ENCODE results near the gene CFAP100.

Gene CFAP100

GRCh38 chr3:126406389-126407296 lies 11.9 kb downstream of the CFAP100 start:
- Histone ChIP-seq H3K18ac (ENCODE audit: low read length) (peak overlapping the region; percentile 77), H2BK5ac (ENCODE audit: low read length) (peak overlapping the region; percentile 22), H3K9me3 (replicated peaks in 1 of 2; ENCODE audit: control insufficient read depth in 2 of 2, insufficient read depth in 1 of 2, low read depth in 1 of 2, low read length in 2 of 2) (peaks cover 0 to 2% of the 10 kb centered on the region in 2 donors), H3K4ac (ENCODE audit: low read length) (no peak overlapping the region), H2AK5ac (ENCODE audit: low read depth, low read length) (peak overlapping the region; percentile 20), H2BK15ac (ENCODE audit: low read length) (no peak overlapping the region), H3K14ac (ENCODE audit: low read length) (no peak overlapping the region), H3K23ac (ENCODE audit: low read depth, low read length, poor library complexity) (no peak overlapping the region), H3K27ac (replicated peaks; ENCODE audit: low read length) (no peak overlapping the region), H2BK12ac (ENCODE audit: low read length) (no peak overlapping the region), H3K4me2 (ENCODE audit: insufficient read depth, low read length, poor library complexity, severe bottlenecking) (no peak overlapping the region), H3K27me3 (ENCODE audit: control insufficient read depth in 3 of 3, insufficient read depth in 3 of 3, low read depth in 1 of 3, low read length in 3 of 3) (peaks cover 0 to 8% (median 0%) of the 10 kb centered on the region in 3 experiments), H3K4me1 (ENCODE audit: control insufficient read depth in 2 of 2, insufficient read depth in 1 of 2, low read depth in 1 of 2, low read length in 2 of 2) (peaks cover 0 to 9% of the 10 kb centered on the region in 2 donors), H3K79me1 (ENCODE audit: low read depth, low read length) (peaks cover 3% of the 10 kb centered on the region), H2AFZ (ENCODE audit: low read length) (no peak overlapping the region), H4K8ac (ENCODE audit: low read depth, low read length) (no peak overlapping the region), H3K4me3 (ENCODE audit: low read length in 2 of 2) (no peak overlapping the region), H3K36me3 (replicated peaks in 1 of 2; ENCODE audit: control insufficient read depth in 2 of 2, insufficient read depth in 2 of 2, low read length in 2 of 2) (no peaks in the 10 kb centered on the region), H4K91ac (ENCODE audit: low read depth, low read length, poor library complexity) (no peak overlapping the region), H2BK120ac (ENCODE audit: low read depth, low read length) (no peak overlapping the region), H3K9ac (ENCODE audit: low read depth, low read length, poor library complexity) (peak overlapping the region; percentile 34)
- DNase-seq (ENCODE audit: low spot score) = no peak
- WGBS, 2 donors (ENCODE audit: extremely low coverage in 2 of 2, insufficient read length in 2 of 2, insufficient replicate concordance in 1 of 2) = no CpG with 5 or more reads among the region's 15 CpGs

DNA sequence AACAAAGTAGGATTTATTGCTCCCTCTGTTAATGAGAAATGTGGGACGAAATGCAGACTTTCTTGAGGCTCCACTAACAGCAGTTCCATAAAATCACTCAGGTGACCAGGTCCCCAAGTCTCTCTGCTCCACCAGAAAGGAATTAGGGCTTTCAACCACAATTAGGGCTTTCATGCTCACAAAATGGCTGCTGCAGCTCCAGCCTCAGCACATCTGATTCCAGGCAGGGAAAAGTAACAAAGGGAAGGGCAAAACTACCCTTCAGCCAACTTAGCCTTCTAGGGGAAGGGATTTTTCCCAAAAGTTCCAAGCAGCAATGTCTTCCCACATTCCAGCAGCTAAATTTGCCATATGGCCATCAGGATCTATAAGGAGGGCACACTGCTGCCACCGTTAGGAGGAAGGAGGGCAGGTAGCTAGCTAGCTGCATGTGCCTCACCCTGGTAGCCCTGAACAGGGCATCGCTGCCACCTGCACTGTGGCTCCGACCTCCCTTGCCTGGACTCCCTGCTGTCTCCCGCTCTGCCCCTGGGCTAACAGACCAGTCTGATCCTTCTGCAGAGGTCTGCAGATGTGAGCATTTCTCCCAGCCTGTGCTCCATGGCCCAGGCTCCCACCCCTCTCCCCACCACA lies 12.8 kb downstream of the CFAP100 start:
- H2AK5ac ChIP-seq (ENCODE audit: low read depth, low read length) = peak overlapping the region; percentile 85

GRCh38 chr3:126408099-126408498 lies 13.4 kb downstream of the CFAP100 start:
- Histone ChIP-seq H3K4ac (ENCODE audit: low read length) (no peak overlapping the region), H3K9ac (ENCODE audit: low read depth, low read length, poor library complexity) (no peak overlapping the region)

More for the DNA sequence above, 12.8 kb downstream of the CFAP100 start:
- no peak overlapping the region for H4K8ac ChIP-seq (ENCODE audit: low read depth, low read length)
- no CpG with 5 or more reads among the region's 5 CpGs for WGBS, 2 donors (ENCODE audit: extremely low coverage in 2 of 2, insufficient read length in 2 of 2, insufficient replicate concordance in 1 of 2)
- H2BK15ac ChIP-seq (ENCODE audit: low read length) = peak overlapping the region; percentile 33
- peaks cover 0 to 6% (median 0%) of the 10 kb centered on the region in 3 experiments for H3K27me3 ChIP-seq (ENCODE audit: control insufficient read depth in 3 of 3, insufficient read depth in 3 of 3, low read depth in 1 of 3, low read length in 3 of 3)
- DNase-seq (ENCODE audit: low spot score) = no peak
- peak overlapping the region; percentile 21 for H3K18ac ChIP-seq (ENCODE audit: low read length)
- H3K14ac ChIP-seq (ENCODE audit: low read length) = no peak overlapping the region
- no peak overlapping the region for H3K4me3 ChIP-seq (ENCODE audit: low read length in 2 of 2)
- H2BK12ac ChIP-seq (ENCODE audit: low read length) = no peak overlapping the region
- H3K9me3 ChIP-seq (replicated peaks in 1 of 2; ENCODE audit: control insufficient read depth in 2 of 2, insufficient read depth in 1 of 2, low read depth in 1 of 2, low read length in 2 of 2) = peaks cover 0 to 2% of the 10 kb centered on the region in 2 donors
- H4K91ac ChIP-seq (ENCODE audit: low read depth, low read length, poor library complexity) = no peak overlapping the region
- no peak overlapping the region for H3K27ac ChIP-seq (replicated peaks; ENCODE audit: low read length)
- H3K9ac ChIP-seq (ENCODE audit: low read depth, low read length, poor library complexity) = no peak overlapping the region
- peak overlapping the region; percentile 53 for H3K23ac ChIP-seq (ENCODE audit: low read depth, low read length, poor library complexity)
- peaks cover 3% of the 10 kb centered on the region for H3K79me1 ChIP-seq (ENCODE audit: low read depth, low read length)
- H2BK5ac ChIP-seq (ENCODE audit: low read length) = peak overlapping the region; percentile 40
- no peak overlapping the region for H3K4ac ChIP-seq (ENCODE audit: low read length)
- H2AFZ ChIP-seq (ENCODE audit: low read length) = no peak overlapping the region
- H3K36me3 ChIP-seq (replicated peaks in 1 of 2; ENCODE audit: control insufficient read depth in 2 of 2, insufficient read depth in 2 of 2, low read length in 2 of 2) = no peaks in the 10 kb centered on the region
- H3K4me2 ChIP-seq (ENCODE audit: insufficient read depth, low read length, poor library complexity, severe bottlenecking) = no peak overlapping the region
- peaks cover 0 to 3% of the 10 kb centered on the region in 2 donors for H3K4me1 ChIP-seq (ENCODE audit: control insufficient read depth in 2 of 2, insufficient read depth in 1 of 2, low read depth in 1 of 2, low read length in 2 of 2)
- H2BK120ac ChIP-seq (ENCODE audit: low read depth, low read length) = no peak overlapping the region

More at GRCh38 chr3:126408099-126408498, 13.4 kb downstream of the CFAP100 start:
- no CpG with 5 or more reads among the region's 5 CpGs for WGBS, 2 donors (ENCODE audit: extremely low coverage in 2 of 2, insufficient read length in 2 of 2, insufficient replicate concordance in 1 of 2)
- Histone ChIP-seq H2BK15ac (ENCODE audit: low read length) (peak overlapping the region; percentile 33), H2BK120ac (ENCODE audit: low read depth, low read length) (no peak overlapping the region), H4K91ac (ENCODE audit: low read depth, low read length, poor library complexity) (no peak overlapping the region), H3K36me3 (replicated peaks in 1 of 2; ENCODE audit: control insufficient read depth in 2 of 2, insufficient read depth in 2 of 2, low read length in 2 of 2) (no peaks in the 10 kb centered on the region), H3K4me2 (ENCODE audit: insufficient read depth, low read length, poor library complexity, severe bottlenecking) (no peak overlapping the region), H3K23ac (ENCODE audit: low read depth, low read length, poor library complexity) (no peak overlapping the region), H3K27ac (replicated peaks; ENCODE audit: low read length) (no peak overlapping the region), H2BK5ac (ENCODE audit: low read length) (no peak overlapping the region), H2AK5ac (ENCODE audit: low read depth, low read length) (no peak overlapping the region), H3K18ac (ENCODE audit: low read length) (no peak overlapping the region), H3K4me1 (ENCODE audit: control insufficient read depth in 2 of 2, insufficient read depth in 1 of 2, low read depth in 1 of 2, low read length in 2 of 2) (peaks cover 0 to 3% of the 10 kb centered on the region in 2 donors), H2BK12ac (ENCODE audit: low read length) (no peak overlapping the region), H3K79me1 (ENCODE audit: low read depth, low read length) (peaks cover 3% of the 10 kb centered on the region), H3K9me3 (replicated peaks in 1 of 2; ENCODE audit: control insufficient read depth in 2 of 2, insufficient read depth in 1 of 2, low read depth in 1 of 2, low read length in 2 of 2) (peaks cover 0 to 2% of the 10 kb centered on the region in 2 donors), H4K8ac (ENCODE audit: low read depth, low read length) (no peak overlapping the region), H2AFZ (ENCODE audit: low read length) (no peak overlapping the region), H3K14ac (ENCODE audit: low read length) (no peak overlapping the region), H3K27me3 (ENCODE audit: control insufficient read depth in 3 of 3, insufficient read depth in 3 of 3, low read depth in 1 of 3, low read length in 3 of 3) (peaks cover 0 to 6% (median 0%) of the 10 kb centered on the region in 3 experiments), H3K4me3 (ENCODE audit: low read length in 2 of 2) (no peak overlapping the region)
- DNase-seq (ENCODE audit: low spot score) = no peak
